ENCODE measurements around the gene COPS3. TPM values are rescaled to one million over a fixed set of nuclear protein-coding genes. Genes with fewer than 3 reads are reported as not detected.
A peak's percentile ranks its signal among the peaks of the same experiment; 100 is the strongest.

Gene COPS3
- total and polyA plus RNA-seq, 2 of the 4 experiments (the other 2 are of a cell fraction), result 71.4 to 144 TPM

GRCh38 chr17:17206124-17206912 lies 74.7 kb downstream of the COPS3 start, which contains the start of gene PLD6:
Gene PLD6 (minus strand): TSS chr17:17206333. CDS start chr17:17206286, 47 bp downstream.
- Histone ChIP-seq H4K91ac (ENCODE audit: insufficient read depth, low read depth, low read length) (peak within 1 kb of the TSS; percentile 47), H3K18ac (ENCODE audit: low read depth, low read length) (peak within 1 kb of the TSS; percentile 29; the same call in 1 of the 2 replicates), H4K8ac (ENCODE audit: low read depth in 2 of 2, low read length in 2 of 2) (peak within 1 kb of the TSS; percentile 66 to 78; a peak in 3 of 4 replicates), H2AK9ac (replicated peaks; ENCODE audit: low read depth, low read length, poor library complexity) (peak within 1 kb of the TSS; percentile 75), H2AK5ac (ENCODE audit: low read depth, low read length) (peak within 1 kb of the TSS; percentile 70), H3K9me3 (ENCODE audit: control insufficient read depth, insufficient read depth, low read length) (no peaks in the 10 kb centered on the region), H2AFZ (replicated peaks; ENCODE audit: low read length, poor library complexity) (peak within 1 kb of the TSS; percentile 85), H3K27me3 (ENCODE audit: control insufficient read depth, insufficient read depth, low read length) (no peaks in the 10 kb centered on the region), H3K4me3 (ENCODE audit: insufficient read depth, low read depth, low read length) (peak within 1 kb of the TSS; percentile 39), H3K79me1 (ENCODE audit: low read depth in 1 of 2, low read length in 2 of 2) (peaks cover 0 to 3% of the 10 kb centered on the region in 2 experiments; a peak in 2 of 4 replicates), H3K56ac (ENCODE audit: extremely low read depth, insufficient read depth, low read length) (no peak within 1 kb of the TSS), H3K9me1 (ENCODE audit: insufficient read depth, low read length) (peaks cover 13% of the 10 kb centered on the region; the same call in 1 of the 2 replicates), H2BK5ac (ENCODE audit: low read depth, low read length, poor library complexity, severe bottlenecking) (no peak within 1 kb of the TSS), H3K4ac (ENCODE audit: low read depth, low read length) (peak within 1 kb of the TSS; percentile 75), H3K23ac (ENCODE audit: low read depth, low read length) (peak within 1 kb of the TSS; percentile 81), H3K9ac (ENCODE audit: low read depth, low read length) (peak within 1 kb of the TSS; percentile 63), H2BK120ac (ENCODE audit: low read depth, low read length) (peak within 1 kb of the TSS; percentile 55; the same call in 1 of the 2 replicates), H3K27ac (ENCODE audit: insufficient read depth, low read length) (no peak within 1 kb of the TSS; the same call in 1 of the 2 replicates), H3K4me1 (ENCODE audit: control insufficient read depth, insufficient read depth, low read length) (peaks cover 16% of the 10 kb centered on the region), H2BK20ac (ENCODE audit: low read depth, low read length) (peak within 1 kb of the TSS; percentile 44; the same call in 1 of the 2 replicates), H2BK15ac (ENCODE audit: low read depth, low read length) (no peak within 1 kb of the TSS; the same call in 2 of the 3 replicates), H3K4me2 (ENCODE audit: low read depth, low read length) (peak within 1 kb of the TSS; percentile 87), H3K14ac (replicated peaks; ENCODE audit: low read depth, low read length) (peak within 1 kb of the TSS; percentile 62; the same call in 1 of the 2 replicates), H3K36me3 (ENCODE audit: control insufficient read depth, insufficient read depth, low read length) (peaks cover 4% of the 10 kb centered on the region), H4K5ac (ENCODE audit: low read depth, low read length) (peak within 1 kb of the TSS; percentile 64), H4K20me1 (ENCODE audit: insufficient read depth, low read length) (peaks cover 3% of the 10 kb centered on the region; the same call in 1 of the 2 replicates)
- dilution Hi-C loops (cut with HindIII; ENCODE audit: low sequenced_read_pairs, unreplicated experiment), result no loop called here
- peak; percentile 39 for DNase-seq
- TF ChIP-seq, protein P1, sequence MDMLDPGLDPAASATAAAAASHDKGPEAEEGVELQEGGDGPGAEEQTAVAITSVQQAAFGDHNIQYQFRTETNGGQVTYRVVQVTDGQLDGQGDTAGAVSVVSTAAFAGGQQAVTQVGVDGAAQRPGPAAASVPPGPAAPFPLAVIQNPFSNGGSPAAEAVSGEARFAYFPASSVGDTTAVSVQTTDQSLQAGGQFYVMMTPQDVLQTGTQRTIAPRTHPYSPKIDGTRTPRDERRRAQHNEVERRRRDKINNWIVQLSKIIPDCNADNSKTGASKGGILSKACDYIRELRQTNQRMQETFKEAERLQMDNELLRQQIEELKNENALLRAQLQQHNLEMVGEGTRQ (IDR thresholded peaks at IDR 0.05; ENCODE audit: low read depth, low read length), result peak; percentile 87
- TF ChIP-seq SMC3 (IDR thresholded peaks at IDR 0.05; ENCODE audit: low read depth, low read length) (no peak), FOS (IDR thresholded peaks at IDR 0.05; ENCODE audit: low read depth, low read length) (no peak), BHLHE40 (IDR thresholded peaks at IDR 0.05; ENCODE audit: low read depth, low read length) (peak; percentile 88), RCOR1 (IDR thresholded peaks at IDR 0.05; ENCODE audit: insufficient replicate concordance, low read length) (no peak), ELK1 (IDR thresholded peaks at IDR 0.05; ENCODE audit: borderline replicate concordance, low read depth, low read length) (no peak)
- 24% methylated on average over 37 of the region's 78 CpGs; no CpG with 5 or more reads in 1 of the 2 experiments for WGBS, 2 experiments (ENCODE audit: extremely low coverage in 2 of 2, insufficient read length in 1 of 2)
- ChIA-PET CTCF (no interaction called here), POLR2A (ENCODE audit: unreplicated experiment) (no interaction called here)
- peak; percentile 42 for ATAC-seq (ENCODE audit: low read depth)
- in situ Hi-C loops (cut with MboI; ENCODE audit: low sequenced_read_pairs), result no loop called here
- no TSS peak for BruUV-seq (replicated peaks)
- intact Hi-C loops (cut with micrococcal nuclease), result no loop called here
